ENCODE data around the gene FSTL5. TPM values are rescaled to one million over a fixed set of nuclear protein-coding genes. Genes with fewer than 3 reads are reported as not detected.

FSTL5 gene
- total RNA-seq, 1 donor from 2014 or later, result not detected

GRCh38 chr4:161916035-161916434, 247.8 kb downstream of the FSTL5 start:
- no peaks in the 10 kb centered on the region for H3K4me1 Mint-ChIP-seq
- no peak for TF ChIP-seq CTCF (IDR thresholded peaks at IDR 0.05)
- H3K36me3 Mint-ChIP-seq (ENCODE audit: low read depth), result no peaks in the 10 kb centered on the region
- CTCF ChIA-PET, result no interaction called here
- H3K9me3 Mint-ChIP-seq, result no peaks in the 10 kb centered on the region
- intact Hi-C loops (cut with micrococcal nuclease), result no loop called here
- H3K4me3 Mint-ChIP-seq, result no peak overlapping the region
- POLR2A ChIA-PET, result no interaction called here
- no peak for ATAC-seq (ENCODE audit: low read depth)
- DNase-seq, result no peak
- H3K27me3 Mint-ChIP-seq, result no peaks in the 10 kb centered on the region
- no peak overlapping the region for H3K27ac Mint-ChIP-seq

- H3K4me1 Mint-ChIP-seq, result no peaks in the 10 kb centered on the region
- no peak overlapping the region for H3K27ac Mint-ChIP-seq
- DNase-seq (no peak), ATAC-seq (ENCODE audit: low read depth) (no peak)
- no peak for TF ChIP-seq CTCF (IDR thresholded peaks at IDR 0.05)
- no peak overlapping the region for H3K4me3 Mint-ChIP-seq
- ChIA-PET CTCF (no interaction called here), POLR2A (no interaction called here)
- intact Hi-C loops (cut with micrococcal nuclease), result no loop called here
- H3K9me3 Mint-ChIP-seq, result peaks cover 3% of the 10 kb centered on the region
- no peaks in the 10 kb centered on the region for H3K27me3 Mint-ChIP-seq
- no peaks in the 10 kb centered on the region for H3K36me3 Mint-ChIP-seq (ENCODE audit: low read depth)
These were observed 256.2 kb downstream of the FSTL5 start for GRCh38 chr4:161907590-161907955.

- Mint-ChIP-seq H3K36me3 (ENCODE audit: low read depth) (no peaks in the 10 kb centered on the region), H3K4me1 (no peaks in the 10 kb centered on the region), H3K27me3 (no peaks in the 10 kb centered on the region), H3K9me3 (peaks cover 3% of the 10 kb centered on the region), H3K4me3 (no peak overlapping the region), H3K27ac (no peak overlapping the region)
- ChIA-PET POLR2A (no interaction called here), CTCF (no interaction called here)
- ATAC-seq (ENCODE audit: low read depth) (no peak), DNase-seq (no peak)
- intact Hi-C loops (cut with micrococcal nuclease), result no loop called here
- TF ChIP-seq CTCF (IDR thresholded peaks at IDR 0.05), result no peak
These were observed 256.8 kb downstream of the FSTL5 start for GRCh38 chr4:161906836-161907589.

GRCh38 chr4:161900110-161900509, 263.7 kb downstream of the FSTL5 start:
- ChIA-PET CTCF (no interaction called here), POLR2A (no interaction called here)
- Mint-ChIP-seq H3K4me1 (no peaks in the 10 kb centered on the region), H3K36me3 (ENCODE audit: low read depth) (no peaks in the 10 kb centered on the region), H3K27ac (no peak overlapping the region), H3K9me3 (no peaks in the 10 kb centered on the region), H3K4me3 (no peak overlapping the region), H3K27me3 (no peaks in the 10 kb centered on the region)
- no peak for TF ChIP-seq CTCF (IDR thresholded peaks at IDR 0.05)
- DNase-seq, result no peak
- ATAC-seq (ENCODE audit: low read depth), result no peak
- intact Hi-C loops (cut with micrococcal nuclease), result no loop called here

- no peaks in the 10 kb centered on the region for H3K4me1 Mint-ChIP-seq
- H3K27me3 Mint-ChIP-seq, result no peaks in the 10 kb centered on the region
- ATAC-seq (ENCODE audit: low read depth) (no peak), DNase-seq (no peak)
- no peak for TF ChIP-seq CTCF (IDR thresholded peaks at IDR 0.05)
- ChIA-PET POLR2A (no interaction called here), CTCF (no interaction called here)
- no peak overlapping the region for H3K27ac Mint-ChIP-seq
- H3K36me3 Mint-ChIP-seq (ENCODE audit: low read depth), result no peaks in the 10 kb centered on the region
- H3K4me3 Mint-ChIP-seq, result no peak overlapping the region
- H3K9me3 Mint-ChIP-seq, result no peaks in the 10 kb centered on the region
- intact Hi-C loops (cut with micrococcal nuclease), result no loop called here
These were observed 269.2 kb downstream of the FSTL5 start for GRCh38 chr4:161894493-161895167.
